ENCODE measurements around the gene RGS7. TPM values are rescaled to one million over a fixed set of nuclear protein-coding genes. Genes with fewer than 3 reads are reported as not detected.

The RGS7 gene
- total and polyA plus RNA-seq, 2 of the 8 experiments (the other 6 are each of a cell fraction or from before 2014, with no cell fraction given): 1.6 to 3.0 TPM

- TF ChIP-seq, protein P1, sequence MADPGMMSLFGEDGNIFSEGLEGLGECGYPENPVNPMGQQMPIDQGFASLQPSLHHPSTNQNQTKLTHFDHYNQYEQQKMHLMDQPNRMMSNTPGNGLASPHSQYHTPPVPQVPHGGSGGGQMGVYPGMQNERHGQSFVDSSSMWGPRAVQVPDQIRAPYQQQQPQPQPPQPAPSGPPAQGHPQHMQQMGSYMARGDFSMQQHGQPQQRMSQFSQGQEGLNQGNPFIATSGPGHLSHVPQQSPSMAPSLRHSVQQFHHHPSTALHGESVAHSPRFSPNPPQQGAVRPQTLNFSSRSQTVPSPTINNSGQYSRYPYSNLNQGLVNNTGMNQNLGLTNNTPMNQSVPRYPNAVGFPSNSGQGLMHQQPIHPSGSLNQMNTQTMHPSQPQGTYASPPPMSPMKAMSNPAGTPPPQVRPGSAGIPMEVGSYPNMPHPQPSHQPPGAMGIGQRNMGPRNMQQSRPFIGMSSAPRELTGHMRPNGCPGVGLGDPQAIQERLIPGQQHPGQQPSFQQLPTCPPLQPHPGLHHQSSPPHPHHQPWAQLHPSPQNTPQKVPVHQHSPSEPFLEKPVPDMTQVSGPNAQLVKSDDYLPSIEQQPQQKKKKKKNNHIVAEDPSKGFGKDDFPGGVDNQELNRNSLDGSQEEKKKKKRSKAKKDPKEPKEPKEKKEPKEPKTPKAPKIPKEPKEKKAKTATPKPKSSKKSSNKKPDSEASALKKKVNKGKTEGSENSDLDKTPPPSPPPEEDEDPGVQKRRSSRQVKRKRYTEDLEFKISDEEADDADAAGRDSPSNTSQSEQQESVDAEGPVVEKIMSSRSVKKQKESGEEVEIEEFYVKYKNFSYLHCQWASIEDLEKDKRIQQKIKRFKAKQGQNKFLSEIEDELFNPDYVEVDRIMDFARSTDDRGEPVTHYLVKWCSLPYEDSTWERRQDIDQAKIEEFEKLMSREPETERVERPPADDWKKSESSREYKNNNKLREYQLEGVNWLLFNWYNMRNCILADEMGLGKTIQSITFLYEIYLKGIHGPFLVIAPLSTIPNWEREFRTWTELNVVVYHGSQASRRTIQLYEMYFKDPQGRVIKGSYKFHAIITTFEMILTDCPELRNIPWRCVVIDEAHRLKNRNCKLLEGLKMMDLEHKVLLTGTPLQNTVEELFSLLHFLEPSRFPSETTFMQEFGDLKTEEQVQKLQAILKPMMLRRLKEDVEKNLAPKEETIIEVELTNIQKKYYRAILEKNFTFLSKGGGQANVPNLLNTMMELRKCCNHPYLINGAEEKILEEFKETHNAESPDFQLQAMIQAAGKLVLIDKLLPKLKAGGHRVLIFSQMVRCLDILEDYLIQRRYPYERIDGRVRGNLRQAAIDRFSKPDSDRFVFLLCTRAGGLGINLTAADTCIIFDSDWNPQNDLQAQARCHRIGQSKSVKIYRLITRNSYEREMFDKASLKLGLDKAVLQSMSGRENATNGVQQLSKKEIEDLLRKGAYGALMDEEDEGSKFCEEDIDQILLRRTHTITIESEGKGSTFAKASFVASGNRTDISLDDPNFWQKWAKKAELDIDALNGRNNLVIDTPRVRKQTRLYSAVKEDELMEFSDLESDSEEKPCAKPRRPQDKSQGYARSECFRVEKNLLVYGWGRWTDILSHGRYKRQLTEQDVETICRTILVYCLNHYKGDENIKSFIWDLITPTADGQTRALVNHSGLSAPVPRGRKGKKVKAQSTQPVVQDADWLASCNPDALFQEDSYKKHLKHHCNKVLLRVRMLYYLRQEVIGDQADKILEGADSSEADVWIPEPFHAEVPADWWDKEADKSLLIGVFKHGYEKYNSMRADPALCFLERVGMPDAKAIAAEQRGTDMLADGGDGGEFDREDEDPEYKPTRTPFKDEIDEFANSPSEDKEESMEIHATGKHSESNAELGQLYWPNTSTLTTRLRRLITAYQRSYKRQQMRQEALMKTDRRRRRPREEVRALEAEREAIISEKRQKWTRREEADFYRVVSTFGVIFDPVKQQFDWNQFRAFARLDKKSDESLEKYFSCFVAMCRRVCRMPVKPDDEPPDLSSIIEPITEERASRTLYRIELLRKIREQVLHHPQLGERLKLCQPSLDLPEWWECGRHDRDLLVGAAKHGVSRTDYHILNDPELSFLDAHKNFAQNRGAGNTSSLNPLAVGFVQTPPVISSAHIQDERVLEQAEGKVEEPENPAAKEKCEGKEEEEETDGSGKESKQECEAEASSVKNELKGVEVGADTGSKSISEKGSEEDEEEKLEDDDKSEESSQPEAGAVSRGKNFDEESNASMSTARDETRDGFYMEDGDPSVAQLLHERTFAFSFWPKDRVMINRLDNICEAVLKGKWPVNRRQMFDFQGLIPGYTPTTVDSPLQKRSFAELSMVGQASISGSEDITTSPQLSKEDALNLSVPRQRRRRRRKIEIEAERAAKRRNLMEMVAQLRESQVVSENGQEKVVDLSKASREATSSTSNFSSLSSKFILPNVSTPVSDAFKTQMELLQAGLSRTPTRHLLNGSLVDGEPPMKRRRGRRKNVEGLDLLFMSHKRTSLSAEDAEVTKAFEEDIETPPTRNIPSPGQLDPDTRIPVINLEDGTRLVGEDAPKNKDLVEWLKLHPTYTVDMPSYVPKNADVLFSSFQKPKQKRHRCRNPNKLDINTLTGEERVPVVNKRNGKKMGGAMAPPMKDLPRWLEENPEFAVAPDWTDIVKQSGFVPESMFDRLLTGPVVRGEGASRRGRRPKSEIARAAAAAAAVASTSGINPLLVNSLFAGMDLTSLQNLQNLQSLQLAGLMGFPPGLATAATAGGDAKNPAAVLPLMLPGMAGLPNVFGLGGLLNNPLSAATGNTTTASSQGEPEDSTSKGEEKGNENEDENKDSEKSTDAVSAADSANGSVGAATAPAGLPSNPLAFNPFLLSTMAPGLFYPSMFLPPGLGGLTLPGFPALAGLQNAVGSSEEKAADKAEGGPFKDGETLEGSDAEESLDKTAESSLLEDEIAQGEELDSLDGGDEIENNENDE (IDR thresholded peaks at IDR 0.05; ENCODE audit: insufficient replicate concordance, low read length): no peak
- no peak for TF ChIP-seq HDAC6 (IDR thresholded peaks at IDR 0.05; ENCODE audit: low read depth, low read length)
- TF ChIP-seq BCL11A (IDR thresholded peaks at IDR 0.05; ENCODE audit: low read depth in 2 of 2, low read length in 2 of 2): no peak
Observed at GRCh38 chr1:240931031-240931430, 426.0 kb downstream of the RGS7 start (continued).
